Heart left ventricle (tissue), 16 donors: Measurements from ENCODE around the gene WSCD2. TPM values are rescaled to one million over a fixed set of nuclear protein-coding genes. Genes with fewer than 3 reads are reported as not detected.

Experiments used
- ATAC-seq, 4 donors: fragments of 200-7000 bp; cut with Tn5 transposase; one replicate each; pipeline ENCODE4 v1.9.1; 2020 to 2022; ENCODE audit warnings: moderate library complexity in 4 of 4, mild to moderate bottlenecking in 3 of 4, moderate number of reproducible peaks in 1 of 4
- DNase-seq, 5 donors: peaks; one replicate each; pipeline ENCODE4 v3.0.0-alpha.2; 2020
- H3K27ac ChIP-seq, 12 donors: fragments of 200-600 bp; sonication (generic) in 4 of 12; one replicate each; pipeline versions ENCODE4 v1.5.0 to v1.8.0; 2016 to 2022; ENCODE audit warnings: mild to moderate bottlenecking in 2 of 12
- H3K27me3 ChIP-seq, 9 donors: fragments of 200-600 bp; sonication (generic) in 2 of 9; one replicate each; pipeline versions ENCODE4 v1.5.1 to v1.8.0; 2016 to 2022; ENCODE audit warnings: mild to moderate bottlenecking in 3 of 9
- H3K36me3 ChIP-seq, 9 donors: fragments of 200-600 bp; sonication (generic) in 2 of 9; one replicate each; pipeline versions ENCODE4 v1.5.0 to v1.8.0; 2018 to 2022; ENCODE audit warnings: mild to moderate bottlenecking in 2 of 9
- H3K4me1 ChIP-seq, 12 donors: fragments of 200-600 bp; sonication (generic) in 4 of 12; one replicate each; pipeline versions ENCODE4 v1.5.0 to v1.8.0; 2016 to 2022; ENCODE audit warnings: mild to moderate bottlenecking in 3 of 12
- H3K4me3 ChIP-seq, 12 donors: fragments of 200-600 bp; sonication (generic) in 4 of 12; one replicate each; pipeline versions ENCODE4 v1.5.0 to v1.8.0; 2017 to 2022; ENCODE audit warnings: mild to moderate bottlenecking in 9 of 12, moderate library complexity in 4 of 12
- H3K9me3 ChIP-seq, 12 donors: fragments of 200-600 bp; sonication (generic) in 4 of 12; one replicate each; pipeline versions ENCODE4 v1.5.0 to v1.8.0; 2016 to 2022; ENCODE audit warnings: mild to moderate bottlenecking in 1 of 12
- CTCF ChIP-seq, 12 donors: fragments of 200-600 bp; sonication (generic) in 4 of 12; IDR thresholded peaks; one replicate each; pipeline versions ENCODE4 v1.5.0 to v1.8.0; 2018 to 2022; ENCODE audit warnings: antibody characterized with exemption in 12 of 12, mild to moderate bottlenecking in 5 of 12
- POLR2A ChIP-seq, 2 donors: fragments of 450-650 bp; IDR thresholded peaks; one replicate each; pipeline ENCODE4 v1.6.1; 2017; ENCODE audit warnings: antibody characterized with exemption in 2 of 2, mild to moderate bottlenecking in 2 of 2, moderate library complexity in 2 of 2
- WGBS, 4 donors: extraction: QIAGEN DNeasy Blood & Tissue Kit in 2 of 4; methylation state at CpG; one replicate each; pipeline versions ENCODE4 v1.1.5 to v1.1.7; 2013 to 2018; 5-methylcytosine and 5-hydroxymethylcytosine counted together
- intact Hi-C, 10 donors: fragments of 100-400 bp; cut with DNase I; formaldehyde crosslinking; loops; one replicate each; pipeline versions ENCODE4 v1.11.1 to v1.14.2; 2022
- polyA plus RNA-seq, 2 donors: library from polyadenylated mRNA; stranded (reverse); fragments of 200-250 nt; gene quantifications; one replicate each; pipeline ENCODE4 v1.2.3, GENCODE V29; 2013
- total RNA-seq, 9 donors: library from RNA; depleted of rRNA in 2 of 9; stranded (reverse); fragments of >200 nt in 2 of 9; fragmentation: NEBNext Ultra II Directional in 3 of 9; extraction: Animal tissue kit (Norgen Biotek cat#: 25700) in 3 of 9; gene quantifications; one replicate each; pipeline versions ENCODE4 v1.1.0 to v1.2.4, GENCODE V29; 2016 to 2023
- donor health status: ischemic (EF 13 %, LVEDD 7.1; RV severe dilation, severe dysfunction).
- donor health status: healthy with polysubstance abuse.
- donor health status: DM: no; HTN: yes; CAD: no.
- donor health status: DM: no; HTN: no; CAD: no.
- donor health status: ischemic (EF 25% LVEDD 6.9; RV normal size, moderate dysfunction).
- donor health status: ischemic (EF 25% LVEDD 5.7; RV mildly dilated, moderate dysfunction).
- donor health status: healthy.
- donor health status: DM: yes; HTN: yes; CAD: no.
- donor health status: ischemic (EF 35%, LVEDD 5.7; RV mildly dilated, moderate dysfunction).
- donor health status: nonischemic (EF 11% LVEDD 7.7; RV severe dilation, severe dysfunction).
- donor health status: DM: yes; HTN: yes; CAD: no.
- donor health status: PGD.
- donor health status: ischemic (EF 29% LVEDD 5.4; RV normal size, mild dysfunction).
- donor health status: nonischemic (EF 23%, LVEDD 6.1; RV moderate dilation, normal function).

WSCD2 gene
- total and polyA plus RNA-seq, 11 donors, result 0.07 to 2.5 (median 0.49) TPM; not detected in 3

GRCh38 chr12:108112832-108113556, 16.1 kb upstream of the WSCD2 start:
- peaks cover 0 to 7% (median 0%) of the 10 kb centered on the region in 9 donors for H3K27me3 ChIP-seq
- DNase-seq (peak in 1 of 5 donors; percentile 41), ATAC-seq (peak; percentile 73 to 92 (median 74))
- 37 to 60% (median 46%) methylated on average over 11 of the region's 11 CpGs for WGBS, 4 donors
- H3K4me1 ChIP-seq, result peaks cover 0 to 11% (median 0%) of the 10 kb centered on the region in 12 donors
- H3K9me3 ChIP-seq, result no peaks in the 10 kb centered on the region
- H3K27ac ChIP-seq, result peak overlapping the region in 4 of 12 donors; percentile 6 to 74 (median 30)
- intact Hi-C loops, result loop anchor here in 2 of 10 donors (5.0 kb wide), 1 partner anchor 79 kb away; no protein-coding TSS in a partner anchor
- TF ChIP-seq POLR2A (IDR thresholded peaks at IDR 0.05) (no peak), CTCF (IDR thresholded peaks at IDR 0.05) (peak in 3 of 12 donors; percentile 8 to 22 (median 12))
- H3K4me3 ChIP-seq, result no peak overlapping the region
- no peaks in the 10 kb centered on the region for H3K36me3 ChIP-seq

GRCh38 chr12:108115123-108116121, 13.7 kb upstream of the WSCD2 start:
- 56 to 79% (median 72%) methylated on average over 7 of the region's 7 CpGs for whole genome bisulfite sequencing, 4 donors
- intact Hi-C loops, result no loop called here
- Histone ChIP-seq H3K36me3 (no peaks in the 10 kb centered on the region), H3K4me1 (peaks cover 0 to 11% (median 0%) of the 10 kb centered on the region in 12 donors), H3K27ac (no peak overlapping the region), H3K27me3 (peaks cover 0 to 8% (median 0%) of the 10 kb centered on the region in 9 donors), H3K4me3 (no peak overlapping the region), H3K9me3 (no peaks in the 10 kb centered on the region)
- no peak for TF ChIP-seq POLR2A (IDR thresholded peaks at IDR 0.05)
- no peak for TF ChIP-seq CTCF (IDR thresholded peaks at IDR 0.05)
- DNase-seq, result no peak
- ATAC-seq, result no peak

- H3K4me1 ChIP-seq, result peaks cover 0 to 11% (median 0%) of the 10 kb centered on the region in 12 donors
- no peak for ATAC-seq
- H3K4me3 ChIP-seq, result no peak overlapping the region
- no peaks in the 10 kb centered on the region for H3K36me3 ChIP-seq
- no peak overlapping the region for H3K27ac ChIP-seq
- H3K27me3 ChIP-seq, result peaks cover 0 to 8% (median 0%) of the 10 kb centered on the region in 9 donors
- TF ChIP-seq CTCF (IDR thresholded peaks at IDR 0.05), result no peak
- TF ChIP-seq POLR2A (IDR thresholded peaks at IDR 0.05), result no peak
- no peaks in the 10 kb centered on the region for H3K9me3 ChIP-seq
- intact Hi-C loops, result no loop called here
- WGBS, 4 donors, result 65 to 81% (median 76%) methylated on average over 4 of the region's 4 CpGs
- no peak for DNase-seq
Observed at GRCh38 chr12:108116254-108116653, 12.8 kb upstream of the WSCD2 start.

GRCh38 chr12:108116699-108117098, 12.4 kb upstream of the WSCD2 start:
- no peaks in the 10 kb centered on the region for H3K9me3 ChIP-seq
- intact Hi-C loops, result no loop called here
- H3K36me3 ChIP-seq, result no peaks in the 10 kb centered on the region
- WGBS, 4 donors, result 22 to 35% (median 33%) methylated on average over 1 of the region's 1 CpG
- H3K27ac ChIP-seq, result no peak overlapping the region
- H3K4me1 ChIP-seq, result peaks cover 0 to 11% (median 0%) of the 10 kb centered on the region in 12 donors
- no peak overlapping the region for H3K4me3 ChIP-seq
- ATAC-seq (no peak), DNase-seq (no peak)
- peaks cover 0 to 8% (median 0%) of the 10 kb centered on the region in 9 donors for H3K27me3 ChIP-seq
- TF ChIP-seq POLR2A (IDR thresholded peaks at IDR 0.05), result no peak
